ENCODE results near the gene SMDT1. TPM values are rescaled to one million over a fixed set of nuclear protein-coding genes. Genes with fewer than 3 reads are reported as not detected.
"Not testable (repeated sequence)": the region's sequence is repeated elsewhere in the genome, so short reads cannot be mapped to it uniquely, and the experiment has no call there.

The SMDT1 gene
- total and polyA plus RNA-seq, 8 donors, result 50.9 to 119 (median 58.1) TPM

DNA sequence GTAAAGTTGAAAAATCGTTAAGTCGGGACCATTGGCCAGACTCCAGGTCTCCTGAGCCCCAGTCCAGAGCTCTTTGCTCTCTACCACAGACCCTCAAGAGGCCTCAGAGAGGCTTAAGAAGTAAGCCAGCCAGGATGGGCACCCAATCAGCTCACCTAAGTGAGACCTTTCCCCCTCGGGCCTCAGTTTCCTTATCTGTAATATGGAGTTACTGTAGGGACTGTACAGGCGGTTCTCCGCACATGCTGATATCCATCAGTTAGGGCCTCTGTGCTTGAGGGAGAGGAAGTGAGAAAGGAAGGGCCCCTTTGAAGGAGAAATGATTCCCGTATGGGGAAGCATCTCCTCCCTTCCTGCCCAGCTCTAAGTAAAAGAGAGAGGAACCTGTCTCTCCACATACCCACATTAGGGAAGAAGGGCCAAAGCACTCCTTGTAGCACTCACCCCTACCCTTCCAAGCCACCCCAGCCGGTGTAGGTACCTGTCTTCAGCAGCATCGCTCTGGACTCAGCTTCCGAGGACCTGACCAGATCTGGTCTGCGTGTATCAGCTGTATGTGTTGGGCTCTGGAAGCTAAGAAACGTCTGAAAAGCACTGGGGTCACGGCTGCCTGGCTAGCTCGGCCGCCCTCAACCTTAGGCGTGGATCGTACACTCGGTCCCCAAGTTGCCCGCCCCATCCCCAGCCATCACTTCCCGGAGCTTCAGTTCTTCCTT is 9.5 kb upstream of the SMDT1 start:
- peak in 3 of 4 donors; percentile 6 to 7 (median 6) for ATAC-seq

DNA sequence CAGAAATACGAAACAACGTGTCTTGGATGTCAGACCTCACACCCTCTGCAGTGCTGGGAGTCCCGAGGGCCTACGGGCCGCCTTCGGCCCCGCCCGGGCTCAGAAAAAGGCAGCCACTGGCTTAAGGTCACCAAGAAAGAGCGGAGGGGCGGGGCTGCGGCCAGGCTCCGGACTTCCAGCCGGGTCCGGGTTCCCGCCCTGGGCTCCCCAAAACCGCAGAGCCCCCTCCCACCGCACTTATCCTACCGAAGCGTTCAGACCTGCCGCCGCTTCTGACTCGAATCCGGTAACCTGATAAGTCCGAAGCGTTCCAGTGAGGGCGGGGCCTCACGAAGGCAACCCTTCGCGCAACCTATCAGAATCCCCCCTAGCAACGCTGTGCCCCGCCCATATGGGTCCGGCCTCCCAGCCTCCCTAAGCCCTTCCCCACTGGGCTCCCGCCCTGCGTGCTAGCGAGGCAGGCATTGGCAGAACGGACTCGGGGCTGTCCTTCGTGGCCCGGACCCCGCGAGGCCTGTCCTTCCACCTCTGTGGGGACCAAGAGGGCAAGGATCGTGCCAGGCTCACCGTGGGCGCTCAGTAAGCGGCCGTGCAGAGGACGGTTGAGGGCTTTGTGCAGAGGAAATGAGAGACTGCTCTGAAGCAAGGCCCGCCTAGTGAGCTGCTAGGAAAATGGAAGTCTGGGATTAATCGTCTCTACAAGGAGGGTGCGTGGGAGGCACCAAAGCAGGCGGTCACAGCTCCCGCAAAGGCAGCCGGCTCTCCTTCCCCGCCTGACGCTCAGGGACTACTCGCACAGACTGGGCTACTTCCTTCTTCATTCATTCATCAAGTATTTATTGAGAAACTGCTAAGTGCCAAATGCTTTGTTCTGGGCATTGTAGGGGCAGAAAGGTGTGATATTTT is 8.7 kb upstream of the SMDT1 start, which contains the start of gene NAGA:
NAGA (minus strand) TSS at position 296 of the 906 bp plus-strand sequence. CDS start 515 bp downstream, outside the sequence.
- WGBS, 2 donors, result 0 to 1% methylated on average over 55 to 56 of the region's 56 CpGs
- peak within 1 kb of the TSS; percentile 55 to 75 (median 68) for H3K4me3 ChIP-seq
- peak within 1 kb of the TSS; percentile 60 to 92 (median 88) for H3K27ac ChIP-seq
- no peaks in the 10 kb centered on the region for H3K36me3 ChIP-seq
- TF ChIP-seq, protein P1, sequence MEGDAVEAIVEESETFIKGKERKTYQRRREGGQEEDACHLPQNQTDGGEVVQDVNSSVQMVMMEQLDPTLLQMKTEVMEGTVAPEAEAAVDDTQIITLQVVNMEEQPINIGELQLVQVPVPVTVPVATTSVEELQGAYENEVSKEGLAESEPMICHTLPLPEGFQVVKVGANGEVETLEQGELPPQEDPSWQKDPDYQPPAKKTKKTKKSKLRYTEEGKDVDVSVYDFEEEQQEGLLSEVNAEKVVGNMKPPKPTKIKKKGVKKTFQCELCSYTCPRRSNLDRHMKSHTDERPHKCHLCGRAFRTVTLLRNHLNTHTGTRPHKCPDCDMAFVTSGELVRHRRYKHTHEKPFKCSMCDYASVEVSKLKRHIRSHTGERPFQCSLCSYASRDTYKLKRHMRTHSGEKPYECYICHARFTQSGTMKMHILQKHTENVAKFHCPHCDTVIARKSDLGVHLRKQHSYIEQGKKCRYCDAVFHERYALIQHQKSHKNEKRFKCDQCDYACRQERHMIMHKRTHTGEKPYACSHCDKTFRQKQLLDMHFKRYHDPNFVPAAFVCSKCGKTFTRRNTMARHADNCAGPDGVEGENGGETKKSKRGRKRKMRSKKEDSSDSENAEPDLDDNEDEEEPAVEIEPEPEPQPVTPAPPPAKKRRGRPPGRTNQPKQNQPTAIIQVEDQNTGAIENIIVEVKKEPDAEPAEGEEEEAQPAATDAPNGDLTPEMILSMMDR (IDR thresholded peaks at IDR 0.05), result no peak
- ATAC-seq, result peak; percentile 93 to 96 (median 94)
- intact Hi-C loops (cut with DNase I), result no loop called here
- FAIRE-seq, result peak; percentile 92
- peak; percentile 93 to 99 (median 95) for DNase-seq
- H3K27me3 ChIP-seq, result no peaks in the 10 kb centered on the region
- peaks cover 0 to 16% (median 10%) of the 10 kb centered on the region in 3 donors for H3K4me1 ChIP-seq
- no peaks in the 10 kb centered on the region for H3K9me3 ChIP-seq

More for the DNA sequence above, 9.5 kb upstream of the SMDT1 start:
- TF ChIP-seq, protein P1 (IDR thresholded peaks at IDR 0.05), result no peak
- no peaks in the 10 kb centered on the region for H3K27me3 ChIP-seq
- H3K27ac ChIP-seq, result peak overlapping the region; percentile 60 to 92 (median 88)
- intact Hi-C loops (cut with DNase I), result no loop called here
- peaks cover 0 to 16% (median 10%) of the 10 kb centered on the region in 3 donors for H3K4me1 ChIP-seq
- H3K36me3 ChIP-seq, result no peaks in the 10 kb centered on the region
- H3K9me3 ChIP-seq, result no peaks in the 10 kb centered on the region
- 24 to 26% methylated on average over 19 of the region's 19 CpGs for WGBS, 2 donors
- FAIRE-seq (no peak), DNase-seq (no peak)
- peak overlapping the region; percentile 55 to 75 (median 68) for H3K4me3 ChIP-seq

DNA sequence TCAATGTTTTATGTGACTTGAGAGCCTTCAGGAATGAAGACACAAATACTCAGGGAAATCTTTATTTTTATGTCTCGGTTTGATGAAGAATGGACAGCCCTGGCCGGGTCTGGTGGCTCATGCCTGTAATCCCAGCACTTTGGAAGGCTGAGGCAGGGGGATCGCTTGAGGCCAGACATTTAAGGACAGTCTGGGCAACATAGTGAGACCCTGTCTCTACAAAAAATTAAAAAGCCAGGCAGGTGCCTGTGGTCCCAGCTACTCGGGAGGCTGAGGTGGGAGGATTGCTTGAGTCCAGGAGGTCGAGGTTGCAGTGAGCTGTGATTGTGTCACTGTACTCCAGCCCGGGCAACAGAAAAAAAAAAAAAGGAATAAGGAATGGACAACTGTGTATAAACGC is 8.0 kb upstream of the SMDT1 start:
- H3K27me3 ChIP-seq; ATAC-seq; FAIRE-seq; H3K36me3 ChIP-seq; H3K9me3 ChIP-seq; intact Hi-C loops (cut with DNase I): not testable (repeated sequence)
- H3K4me1 ChIP-seq, result peaks cover 0 to 16% (median 10%) of the 10 kb centered on the region in 3 donors
- 67 to 77% methylated on average over 7 of the region's 7 CpGs for WGBS, 2 donors
- H3K27ac ChIP-seq, result peak overlapping the region; percentile 60 to 92 (median 88)
- peak overlapping the region in 2 of 4 donors; percentile 63 to 75 for H3K4me3 ChIP-seq
- DNase-seq, result peak in 1 of 6 donors; percentile 9

DNA sequence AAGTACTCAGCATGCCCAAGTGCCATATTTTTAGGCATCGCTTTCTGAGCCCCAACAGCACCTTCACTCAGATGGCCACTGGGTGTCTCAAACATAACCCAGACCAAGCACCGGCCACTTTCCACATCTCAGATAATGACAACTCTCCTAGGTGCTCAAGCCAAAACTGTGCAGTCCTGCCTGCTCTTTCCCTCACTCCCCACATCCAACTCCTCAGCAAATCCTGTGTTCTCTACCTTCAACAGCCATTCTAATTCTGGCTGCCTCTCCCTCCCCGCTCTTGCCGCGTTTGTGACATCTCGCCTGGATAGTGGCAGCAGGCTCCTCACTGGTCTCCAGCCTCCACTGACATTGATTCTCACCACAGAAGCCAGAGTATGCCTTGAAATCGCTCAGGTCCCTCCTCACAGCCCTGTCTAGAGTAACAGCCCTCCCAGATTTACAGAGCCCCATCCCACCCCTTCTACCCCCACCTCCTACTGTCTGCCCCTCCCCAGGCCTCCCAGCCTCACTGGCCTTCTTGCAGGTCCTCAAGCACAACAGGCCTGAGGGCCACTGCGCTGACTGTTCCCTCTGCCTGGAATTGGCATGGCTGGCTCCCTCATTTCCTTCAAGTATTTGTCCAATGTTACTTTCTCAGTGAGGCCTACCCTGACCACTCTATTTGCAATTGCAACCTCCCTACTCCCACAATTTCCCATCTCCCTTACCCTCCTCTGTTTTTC is 6.7 kb upstream of the SMDT1 start:
- intact Hi-C loops (cut with DNase I), result no loop called here
- no peak for ATAC-seq
- Histone ChIP-seq H3K36me3 (peaks cover 0 to 11% (median 0%) of the 10 kb centered on the region in 3 donors), H3K27ac (no peak overlapping the region), H3K4me1 (peaks cover 0 to 16% (median 16%) of the 10 kb centered on the region in 3 donors), H3K4me3 (no peak overlapping the region), H3K9me3 (no peaks in the 10 kb centered on the region), H3K27me3 (no peaks in the 10 kb centered on the region)
- WGBS, 2 donors, result 80 to 92% methylated on average over 8 of the region's 8 CpGs
- TF ChIP-seq, protein P1 (IDR thresholded peaks at IDR 0.05), result no peak
- DNase-seq, result peak in 1 of 6 donors; percentile 8
- no peak for FAIRE-seq
